ENCODE data around the gene FAM193B.

FAM193B gene

DNA sequence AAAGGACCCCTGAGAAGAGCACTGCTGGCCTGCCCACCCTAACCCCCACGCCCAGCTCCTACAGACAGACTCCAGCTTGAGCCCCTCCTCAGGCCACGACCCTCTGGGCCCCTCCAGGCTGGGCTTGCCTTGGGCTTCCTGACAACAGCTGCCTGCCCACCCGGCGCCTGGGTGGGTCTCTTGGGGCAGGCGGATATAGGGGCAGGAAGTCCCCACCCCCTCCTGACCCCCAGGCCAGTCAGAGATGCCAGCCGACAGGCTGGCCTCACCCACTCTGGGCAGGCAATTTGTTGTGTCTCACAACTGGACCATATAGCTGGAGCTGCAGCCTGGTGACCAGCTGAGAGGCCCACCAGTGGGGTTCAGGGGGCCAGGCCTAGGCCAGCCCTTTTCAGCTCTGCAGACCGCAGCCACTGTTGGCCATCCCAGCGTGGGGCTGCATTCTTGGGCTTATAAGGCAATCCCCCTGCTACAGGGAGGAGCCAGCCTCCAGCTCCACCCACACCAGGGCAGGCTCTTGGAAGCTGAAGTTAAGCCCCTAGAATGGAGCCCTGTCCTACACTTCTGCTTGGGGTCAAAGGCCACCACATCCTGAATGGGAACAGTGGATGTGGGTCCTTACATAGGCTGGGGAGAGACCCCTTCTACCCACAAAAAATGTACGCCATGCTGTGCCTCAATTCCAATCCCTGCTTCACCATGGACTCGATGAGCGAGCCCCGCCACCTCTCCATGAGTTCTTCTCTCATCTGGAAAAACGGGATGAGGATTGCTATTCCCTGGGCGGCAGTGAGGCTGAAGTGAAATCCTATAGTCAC is 58.9 kb downstream of the FAM193B start:
- H3K4me2 ChIP-seq (ENCODE audit: low read length): peak overlapping the region; percentile 78
- H3K9me3 ChIP-seq (replicated peaks; ENCODE audit: low read length): no peaks in the 10 kb centered on the region
- peak overlapping the region; percentile 93 for H3K4me3 ChIP-seq (ENCODE audit: low read length)
- H3K36me3 ChIP-seq (ENCODE audit: insufficient read depth, low read length): peaks cover 49% of the 10 kb centered on the region
- peaks cover 68% of the 10 kb centered on the region for H3K4me1 ChIP-seq (ENCODE audit: control insufficient read depth, insufficient read depth, low read length)
- H3K9ac ChIP-seq (ENCODE audit: low read depth, low read length): peak overlapping the region; percentile 99
- no peaks in the 10 kb centered on the region for H3K27me3 ChIP-seq (ENCODE audit: control insufficient read depth, insufficient read depth, low read length)

DNA sequence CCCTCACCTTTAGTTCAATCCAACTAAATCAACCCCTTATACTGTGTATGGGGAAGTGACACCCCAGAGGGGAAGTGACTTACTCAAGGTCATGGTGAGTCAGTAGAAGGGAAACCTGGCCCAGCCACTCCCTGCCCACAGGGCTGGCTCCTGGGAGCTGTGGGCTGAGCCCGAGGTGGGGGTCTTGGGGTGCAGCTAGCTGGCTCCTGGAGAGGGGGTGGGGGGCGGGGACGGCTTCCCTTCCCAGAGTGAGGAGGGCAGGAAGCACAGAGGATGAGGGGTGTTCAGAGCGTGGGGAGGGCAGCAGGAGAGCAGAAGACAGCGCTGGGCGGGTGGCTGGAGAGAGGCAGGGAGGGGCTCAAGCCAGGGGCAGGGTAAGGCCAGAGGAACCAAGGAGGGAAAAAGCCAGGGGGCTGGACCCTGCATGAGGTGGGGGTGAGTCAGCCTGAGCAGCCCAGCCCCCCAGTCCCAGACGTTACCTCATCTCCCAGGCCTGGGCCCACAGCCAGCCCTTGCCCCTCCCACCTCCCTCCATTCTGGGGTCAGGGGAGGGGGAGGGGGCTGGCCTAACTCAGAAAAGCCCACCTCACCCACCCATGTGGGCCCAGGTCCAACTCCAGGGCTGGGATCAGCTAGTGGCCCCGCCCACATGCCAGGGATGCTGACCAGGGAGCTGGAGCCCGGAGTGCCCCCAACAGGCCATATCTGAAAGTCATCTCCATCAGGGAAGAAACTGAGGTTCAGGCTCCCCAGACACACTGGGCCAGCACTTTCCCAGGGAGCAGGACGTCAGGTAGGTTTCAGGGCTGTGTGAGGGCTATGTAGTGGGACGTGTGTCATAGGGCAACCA is 59.8 kb downstream of the FAM193B start:
- H3K36me3 ChIP-seq (ENCODE audit: insufficient read depth, low read length): peaks cover 58% of the 10 kb centered on the region
- no peaks in the 10 kb centered on the region for H3K9me3 ChIP-seq (replicated peaks; ENCODE audit: low read length)
- peak overlapping the region; percentile 99 for H3K9ac ChIP-seq (ENCODE audit: low read depth, low read length)
- peak overlapping the region; percentile 78 for H3K4me2 ChIP-seq (ENCODE audit: low read length)
- H3K4me3 ChIP-seq (ENCODE audit: low read length): peak overlapping the region; percentile 93
- H3K4me1 ChIP-seq (ENCODE audit: control insufficient read depth, insufficient read depth, low read length): peaks cover 72% of the 10 kb centered on the region
- no peaks in the 10 kb centered on the region for H3K27me3 ChIP-seq (ENCODE audit: control insufficient read depth, insufficient read depth, low read length)

DNA sequence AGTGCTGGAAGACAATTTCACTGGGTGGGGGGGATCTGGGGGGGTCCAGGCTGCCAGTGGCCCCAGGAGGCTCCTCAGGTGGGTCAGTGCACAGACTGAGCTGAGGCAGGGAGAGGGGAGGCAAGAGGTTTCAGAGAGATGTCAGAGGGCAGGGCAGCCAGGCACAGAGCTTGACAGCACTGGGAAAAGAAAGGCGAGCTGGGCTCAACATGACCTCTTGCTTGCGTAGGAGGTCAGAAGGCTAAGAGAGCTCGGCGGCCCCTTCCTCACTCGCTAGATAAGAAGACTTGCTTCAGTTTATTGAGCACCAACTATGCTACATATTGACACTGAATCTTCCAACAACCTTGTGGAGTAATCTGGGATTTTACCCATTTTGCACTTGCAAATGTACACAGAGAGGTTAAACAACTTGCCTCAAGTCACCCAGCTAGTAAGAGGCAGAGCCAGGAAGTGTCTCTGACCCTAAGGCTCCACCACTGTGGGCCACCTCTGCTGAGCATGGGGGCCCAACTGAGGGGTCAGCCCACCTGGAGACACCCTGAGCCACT is 60.5 kb downstream of the FAM193B start:
- Histone ChIP-seq H3K4me1 (ENCODE audit: control insufficient read depth, insufficient read depth, low read length) (peaks cover 72% of the 10 kb centered on the region), H3K9ac (ENCODE audit: low read depth, low read length) (peak overlapping the region; percentile 64), H3K36me3 (ENCODE audit: insufficient read depth, low read length) (peaks cover 65% of the 10 kb centered on the region), H3K4me2 (ENCODE audit: low read length) (peak overlapping the region; percentile 78), H3K27me3 (ENCODE audit: control insufficient read depth, insufficient read depth, low read length) (no peaks in the 10 kb centered on the region), H3K4me3 (ENCODE audit: low read length) (peak overlapping the region; percentile 93), H3K9me3 (replicated peaks; ENCODE audit: low read length) (no peaks in the 10 kb centered on the region)

DNA sequence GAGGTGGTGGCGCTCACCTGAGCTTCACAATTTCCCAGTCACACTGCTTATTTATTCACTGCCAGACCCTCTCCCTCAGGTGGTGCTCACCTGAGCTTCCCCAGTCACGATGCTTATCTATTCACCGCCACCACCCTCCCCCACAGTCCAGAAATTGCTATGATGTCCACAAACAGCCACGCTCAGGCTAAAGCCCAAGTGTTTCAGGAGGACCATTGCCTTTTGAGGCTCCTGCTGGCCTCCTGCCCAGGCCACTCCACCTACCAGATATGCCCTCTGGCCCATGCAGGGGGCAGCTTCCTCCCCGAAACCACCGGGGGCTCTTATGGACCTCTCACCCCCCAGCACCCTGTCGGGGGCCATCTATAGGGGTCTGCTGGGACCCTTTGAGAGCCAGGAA is 61.5 kb downstream of the FAM193B start:
- H3K9ac ChIP-seq (ENCODE audit: low read depth, low read length): peak overlapping the region; percentile 64
- no peaks in the 10 kb centered on the region for H3K27me3 ChIP-seq (ENCODE audit: control insufficient read depth, insufficient read depth, low read length)
- H3K4me2 ChIP-seq (ENCODE audit: low read length): peak overlapping the region; percentile 78
- H3K4me3 ChIP-seq (ENCODE audit: low read length): no peak overlapping the region
- H3K4me1 ChIP-seq (ENCODE audit: control insufficient read depth, insufficient read depth, low read length): peaks cover 63% of the 10 kb centered on the region
- H3K36me3 ChIP-seq (ENCODE audit: insufficient read depth, low read length): peaks cover 74% of the 10 kb centered on the region
- H3K9me3 ChIP-seq (replicated peaks; ENCODE audit: low read length): no peaks in the 10 kb centered on the region

DNA sequence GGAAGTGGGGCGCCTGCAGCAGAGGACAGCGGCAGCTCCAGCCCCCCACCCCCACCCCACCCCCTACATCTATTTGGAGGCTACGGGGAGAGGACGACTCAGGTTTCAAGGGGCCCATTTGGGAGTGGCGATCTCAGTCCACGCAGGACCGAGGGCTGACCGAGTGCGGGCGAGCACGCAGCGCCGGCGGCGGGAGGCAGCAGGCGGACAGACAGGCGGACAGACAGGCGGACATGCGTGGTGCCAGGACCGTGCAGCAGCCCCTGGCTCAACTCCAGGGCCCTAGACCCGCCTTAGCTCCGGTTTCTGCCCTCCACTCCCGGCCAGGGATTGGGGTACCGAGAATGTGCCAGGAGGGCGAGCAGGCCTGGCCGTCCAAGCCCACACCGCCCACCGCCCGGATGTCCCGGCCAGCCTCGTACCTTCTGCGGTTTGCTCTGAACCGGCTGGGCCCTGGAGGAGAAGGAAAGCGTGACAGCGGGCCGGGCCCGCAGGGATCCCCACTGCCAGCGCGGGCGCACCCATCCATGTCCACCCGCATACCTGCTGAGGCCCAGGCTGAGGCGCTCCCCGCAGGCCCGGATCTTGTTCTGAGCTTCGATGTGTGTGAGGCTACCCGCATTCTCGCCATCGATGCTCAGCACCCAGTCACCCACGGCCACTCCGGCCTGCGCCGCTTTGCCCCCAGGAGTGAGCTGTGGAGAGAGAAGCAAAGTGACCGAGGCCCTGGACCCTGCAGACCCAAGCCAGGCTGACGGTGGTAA is 62.2 kb downstream of the FAM193B start:
- no peaks in the 10 kb centered on the region for H3K9me3 ChIP-seq (replicated peaks; ENCODE audit: low read length)
- H3K4me1 ChIP-seq (ENCODE audit: control insufficient read depth, insufficient read depth, low read length): peaks cover 62% of the 10 kb centered on the region
- no peak overlapping the region for H3K9ac ChIP-seq (ENCODE audit: low read depth, low read length)
- no peak overlapping the region for H3K4me3 ChIP-seq (ENCODE audit: low read length)
- no peak overlapping the region for H3K4me2 ChIP-seq (ENCODE audit: low read length)
- H3K36me3 ChIP-seq (ENCODE audit: insufficient read depth, low read length): peaks cover 81% of the 10 kb centered on the region
- H3K27me3 ChIP-seq (ENCODE audit: control insufficient read depth, insufficient read depth, low read length): no peaks in the 10 kb centered on the region

DNA sequence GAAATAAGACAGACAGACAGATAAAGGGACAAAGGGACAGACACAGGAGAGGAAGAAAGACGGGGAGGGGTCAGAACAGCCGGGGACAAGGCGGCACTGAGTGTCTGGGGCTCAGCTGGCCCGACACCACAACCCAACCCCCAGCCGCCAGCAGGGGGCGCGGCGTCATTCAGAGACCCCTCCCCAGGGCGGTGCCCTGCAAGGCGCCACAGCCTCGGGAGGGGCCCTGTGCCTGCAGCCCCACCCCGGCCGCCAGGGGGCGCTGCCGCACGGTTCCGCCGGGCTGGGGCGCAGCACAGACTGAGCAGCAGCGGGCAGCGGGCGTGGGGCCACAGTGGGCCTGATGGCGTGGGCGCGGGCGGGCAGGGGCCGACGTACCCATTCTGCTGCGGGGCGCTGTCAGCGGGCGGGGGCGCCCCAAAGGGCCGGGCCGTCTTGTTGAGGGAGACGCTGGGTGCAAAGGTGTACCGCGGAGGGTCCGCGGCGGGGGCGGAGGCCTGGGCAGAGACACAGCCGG is 62.9 kb downstream of the FAM193B start:
- no peaks in the 10 kb centered on the region for H3K9me3 ChIP-seq (replicated peaks; ENCODE audit: low read length)
- H3K36me3 ChIP-seq (ENCODE audit: insufficient read depth, low read length): peaks cover 85% of the 10 kb centered on the region
- peaks cover 62% of the 10 kb centered on the region for H3K4me1 ChIP-seq (ENCODE audit: control insufficient read depth, insufficient read depth, low read length)

DNA sequence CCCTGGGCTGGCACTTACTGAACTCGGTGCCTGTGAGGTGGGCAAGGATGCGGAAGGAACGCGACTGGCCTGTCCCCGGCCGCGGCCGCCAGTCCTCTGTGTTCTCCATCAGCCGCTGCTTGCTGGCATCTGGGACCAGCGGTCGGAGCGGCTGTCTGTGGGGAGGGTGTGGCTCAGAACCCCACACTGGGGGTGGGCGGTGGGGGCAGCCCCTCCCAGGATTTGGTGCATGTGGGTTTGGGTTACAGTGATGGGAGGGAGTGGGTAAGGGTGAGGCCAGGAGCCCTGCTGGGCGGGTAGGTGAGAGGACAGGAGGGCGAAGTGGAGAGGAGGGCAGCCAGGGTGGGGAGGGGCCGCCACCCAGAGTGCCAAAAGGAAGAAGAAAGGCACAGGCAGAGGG is 63.4 kb downstream of the FAM193B start:
- peak overlapping the region; percentile 19 for H3K9ac ChIP-seq (ENCODE audit: low read depth, low read length)
- no peak overlapping the region for H3K4me2 ChIP-seq (ENCODE audit: low read length)
- H3K4me1 ChIP-seq (ENCODE audit: control insufficient read depth, insufficient read depth, low read length): peaks cover 58% of the 10 kb centered on the region
- H3K9me3 ChIP-seq (replicated peaks; ENCODE audit: low read length): no peaks in the 10 kb centered on the region
- no peak overlapping the region for H3K4me3 ChIP-seq (ENCODE audit: low read length)
- H3K27me3 ChIP-seq (ENCODE audit: control insufficient read depth, insufficient read depth, low read length): no peaks in the 10 kb centered on the region
- H3K36me3 ChIP-seq (ENCODE audit: insufficient read depth, low read length): peaks cover 85% of the 10 kb centered on the region

More for the DNA sequence above, 62.9 kb downstream of the FAM193B start:
- Histone ChIP-seq H3K9ac (ENCODE audit: low read depth, low read length) (peak overlapping the region; percentile 19), H3K4me2 (ENCODE audit: low read length) (no peak overlapping the region), H3K27me3 (ENCODE audit: control insufficient read depth, insufficient read depth, low read length) (no peaks in the 10 kb centered on the region), H3K4me3 (ENCODE audit: low read length) (no peak overlapping the region)

DNA sequence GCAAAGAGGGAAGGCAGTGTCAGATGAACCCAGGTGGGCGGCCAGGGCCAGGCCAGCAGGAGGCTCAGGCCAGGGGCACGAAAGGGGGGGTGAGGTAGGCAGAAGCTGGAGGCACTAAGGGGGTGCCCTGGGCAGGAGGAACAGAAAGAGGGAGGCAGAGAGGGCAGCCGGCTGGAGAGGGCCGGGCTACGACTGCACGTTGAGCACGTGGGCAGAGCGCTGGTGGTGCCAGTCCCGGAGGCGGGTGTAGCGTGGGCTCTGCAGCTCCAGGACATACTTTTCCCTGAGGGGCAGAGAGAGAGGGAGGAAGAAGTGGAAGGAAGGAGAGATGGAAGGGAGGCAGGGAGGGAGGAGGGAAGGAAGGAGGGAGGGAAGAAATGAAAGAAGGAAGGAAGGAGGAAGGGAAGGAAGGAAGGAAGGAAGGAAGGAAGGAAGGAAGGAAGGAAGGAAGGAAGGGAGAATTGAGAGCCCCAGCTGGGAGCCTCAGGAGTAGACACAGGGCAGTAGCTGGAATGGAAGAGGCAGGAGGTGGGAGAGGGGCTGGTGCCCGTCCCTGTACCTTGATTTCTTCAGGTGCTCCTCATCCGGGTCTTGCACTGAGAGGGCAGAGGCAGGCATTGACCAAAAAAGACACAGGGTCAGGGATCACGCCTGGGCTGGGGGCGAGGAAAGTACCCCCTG is 63.9 kb downstream of the FAM193B start:
- H3K27me3 ChIP-seq (ENCODE audit: control insufficient read depth, insufficient read depth, low read length): no peaks in the 10 kb centered on the region
- no peak overlapping the region for H3K4me3 ChIP-seq (ENCODE audit: low read length)
- no peaks in the 10 kb centered on the region for H3K9me3 ChIP-seq (replicated peaks; ENCODE audit: low read length)
- no peak overlapping the region for H3K4me2 ChIP-seq (ENCODE audit: low read length)
- H3K36me3 ChIP-seq (ENCODE audit: insufficient read depth, low read length): peaks cover 86% of the 10 kb centered on the region
- H3K4me1 ChIP-seq (ENCODE audit: control insufficient read depth, insufficient read depth, low read length): peaks cover 52% of the 10 kb centered on the region
- H3K9ac ChIP-seq (ENCODE audit: low read depth, low read length): peak overlapping the region; percentile 19

DNA sequence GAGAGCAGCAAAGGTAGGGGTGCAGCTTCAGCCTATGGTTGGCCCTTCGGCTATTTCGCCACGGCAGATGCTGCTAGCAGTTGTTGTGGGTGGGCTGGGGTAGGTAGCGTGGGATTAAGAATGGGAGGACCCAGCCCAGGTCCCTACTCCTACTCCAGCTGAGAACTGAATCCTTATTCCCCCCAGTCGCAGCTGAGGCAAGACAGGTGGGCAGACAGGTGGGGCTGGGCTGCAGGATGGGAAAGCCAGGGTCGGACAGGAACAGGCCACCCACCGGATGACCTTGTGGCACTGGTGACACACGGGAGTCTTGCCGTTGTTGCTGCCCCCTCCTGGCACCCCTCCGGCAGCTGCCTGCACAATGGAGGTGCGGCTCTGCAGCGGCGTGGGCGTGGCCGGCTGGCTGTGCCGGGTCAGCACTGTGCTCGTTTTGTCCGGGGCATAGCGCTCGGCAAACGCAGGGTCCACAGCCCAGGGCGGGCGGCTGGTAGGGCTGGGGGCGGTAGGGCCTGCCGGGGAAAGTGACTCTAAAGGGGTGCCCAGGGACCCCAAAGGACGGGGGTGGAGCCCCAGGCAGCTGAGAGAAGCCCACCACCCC is 65.1 kb downstream of the FAM193B start:
- peaks cover 43% of the 10 kb centered on the region for H3K4me1 ChIP-seq (ENCODE audit: control insufficient read depth, insufficient read depth, low read length)
- H3K4me2 ChIP-seq (ENCODE audit: low read length): no peak overlapping the region
- H3K9me3 ChIP-seq (replicated peaks; ENCODE audit: low read length): no peaks in the 10 kb centered on the region
- H3K4me3 ChIP-seq (ENCODE audit: low read length): no peak overlapping the region
- no peaks in the 10 kb centered on the region for H3K27me3 ChIP-seq (ENCODE audit: control insufficient read depth, insufficient read depth, low read length)
- no peak overlapping the region for H3K9ac ChIP-seq (ENCODE audit: low read depth, low read length)
- H3K36me3 ChIP-seq (ENCODE audit: insufficient read depth, low read length): peaks cover 94% of the 10 kb centered on the region

DNA sequence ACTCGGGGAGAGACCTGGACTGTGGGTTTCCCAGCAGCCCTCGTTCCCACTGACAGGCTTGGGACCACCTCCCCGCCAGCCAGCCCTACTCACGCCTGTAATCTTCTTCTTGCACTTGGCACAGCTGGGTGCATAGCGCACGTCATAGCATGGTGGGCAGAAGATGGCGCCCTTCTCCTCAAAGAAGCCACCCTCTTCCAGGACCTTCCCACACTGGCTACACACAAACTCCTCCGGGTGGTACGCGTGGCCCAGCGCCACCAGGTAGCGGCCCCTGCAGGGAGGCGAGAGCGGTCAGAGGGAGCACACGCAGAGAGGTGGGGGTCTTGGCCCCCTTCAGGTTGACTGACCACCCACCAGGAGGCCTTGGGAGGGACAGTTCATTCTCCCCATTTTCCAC is 66.4 kb downstream of the FAM193B start:
- Histone ChIP-seq H3K36me3 (ENCODE audit: insufficient read depth, low read length) (peaks cover 94% of the 10 kb centered on the region), H3K9me3 (replicated peaks; ENCODE audit: low read length) (no peaks in the 10 kb centered on the region), H3K4me3 (ENCODE audit: low read length) (no peak overlapping the region), H3K4me2 (ENCODE audit: low read length) (no peak overlapping the region), H3K4me1 (ENCODE audit: control insufficient read depth, insufficient read depth, low read length) (peaks cover 30% of the 10 kb centered on the region), H3K27me3 (ENCODE audit: control insufficient read depth, insufficient read depth, low read length) (no peaks in the 10 kb centered on the region), H3K9ac (ENCODE audit: low read depth, low read length) (no peak overlapping the region)
